ENCODE results near the gene GGT7.
A peak's percentile ranks its signal among the peaks of the same experiment; 100 is the strongest.
"Not testable (repeated sequence)": the region's sequence is repeated elsewhere in the genome, so short reads cannot be mapped to it uniquely, and the experiment has no call there.

GGT7 gene

GRCh38 chr20:34883087-34883688 is 10.5 kb upstream of the GGT7 start:
- DNase-seq (ENCODE audit: low read depth in 2 of 2) = no peak

- no peak for DNase-seq (ENCODE audit: low read depth in 2 of 2)
These were observed 9.0 kb upstream of the GGT7 start for GRCh38 chr20:34881689-34882088.

GRCh38 chr20:34880971-34881370 is 8.3 kb upstream of the GGT7 start:
- DNase-seq (ENCODE audit: low read depth in 2 of 2) = not testable (repeated sequence)

GRCh38 chr20:34880215-34880850 is 7.7 kb upstream of the GGT7 start:
- DNase-seq (ENCODE audit: low read depth in 2 of 2) = no peak

GRCh38 chr20:34876406-34877282 is 4.0 kb upstream of the GGT7 start, which contains the start of gene ACSS2:
TSS of gene ACSS2 (plus strand) at chr20:34876612. CDS start at chr20:34876646, 34 bp downstream.
- peak; percentile 99 to 100 for DNase-seq (ENCODE audit: low read depth in 2 of 2)

- DNase-seq (ENCODE audit: low read depth in 2 of 2) = no peak
These were observed 3.2 kb upstream of the GGT7 start for GRCh38 chr20:34875642-34876405.

GRCh38 chr20:34874094-34874654 is 1.5 kb upstream of the GGT7 start:
- peak; percentile 48 to 52 for DNase-seq (ENCODE audit: low read depth in 2 of 2)

GRCh38 chr20:34873583-34874093 is 982 bp upstream of the GGT7 start:
- DNase-seq (ENCODE audit: low read depth in 2 of 2) = no peak

- no peak for DNase-seq (ENCODE audit: low read depth in 2 of 2)
These were observed 562 bp downstream of the GGT7 start for GRCh38 chr20:34871966-34872621.

GRCh38 chr20:34871320-34871926 is 1.2 kb downstream of the GGT7 start:
- DNase-seq (ENCODE audit: low read depth in 2 of 2) = no peak

GRCh38 chr20:34864216-34864615 is 8.4 kb downstream of the GGT7 start:
- DNase-seq (ENCODE audit: low read depth in 2 of 2) = no peak

- DNase-seq (ENCODE audit: low read depth in 2 of 2) = no peak
These were observed 9.2 kb downstream of the GGT7 start for GRCh38 chr20:34863421-34863965.

- no peak for DNase-seq (ENCODE audit: low read depth in 2 of 2)
These were observed 9.9 kb downstream of the GGT7 start for GRCh38 chr20:34862724-34863123.

GRCh38 chr20:34861386-34862084 is 11.1 kb downstream of the GGT7 start:
- DNase-seq (ENCODE audit: low read depth in 2 of 2) = no peak

- no peak for DNase-seq (ENCODE audit: low read depth in 2 of 2)
These were observed 12.7 kb downstream of the GGT7 start for GRCh38 chr20:34859826-34860545.

- DNase-seq (ENCODE audit: low read depth in 2 of 2) = no peak
These were observed 13.3 kb downstream of the GGT7 start for GRCh38 chr20:34859367-34859766.

GRCh38 chr20:34852298-34852697 is 20.4 kb downstream of the GGT7 start:
- no peak for DNase-seq (ENCODE audit: low read depth in 2 of 2)

- no peak for DNase-seq (ENCODE audit: low read depth in 2 of 2)
These were observed 21.7 kb downstream of the GGT7 start for GRCh38 chr20:34850969-34851368.

- DNase-seq (ENCODE audit: low read depth in 2 of 2) = no peak
These were observed 22.9 kb downstream of the GGT7 start for GRCh38 chr20:34849778-34850177.

Measured in stimulated activated CD4-positive, alpha-beta T cell treated with anti-CD3 and anti-CD28 coated beads, Interleukin-4, amount 100 ng/mL, for 48 hours (primary cell).